GM12873 (cell line): ENCODE data around the gene LRRIQ3.

Experiments used
- TF ChIP-seq, protein P1 (sequence below): IDR thresholded peaks from 2 replicates; pipeline ENCODE4 v1.5.1; 2012; ENCODE audit warnings: low read depth, mild to moderate bottlenecking, moderate library complexity, low read length, control low read depth; ENCODE audit not compliant: insufficient read depth; ENCODE audit errors: missing control alignments

The LRRIQ3 gene

DNA sequence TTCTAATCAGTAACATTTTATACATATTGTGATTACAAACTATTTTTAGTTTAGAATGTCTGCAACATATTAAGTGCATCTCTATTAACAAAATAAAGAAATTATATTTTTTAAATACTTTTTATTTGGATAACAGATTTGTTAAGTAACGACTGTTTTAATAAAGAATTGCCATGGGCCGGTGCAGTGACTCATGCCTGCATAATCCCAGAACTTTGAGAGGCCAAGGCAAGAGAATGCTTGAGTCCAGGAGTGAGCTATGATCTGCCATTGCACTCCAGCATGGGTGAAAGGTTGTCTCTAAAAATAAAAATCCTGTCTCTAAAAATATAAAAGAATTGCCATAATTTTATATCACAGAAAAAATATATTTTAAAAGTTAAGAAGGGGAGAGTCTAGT, 4.1 kb downstream of the LRRIQ3 start:
- TF ChIP-seq, protein P1, sequence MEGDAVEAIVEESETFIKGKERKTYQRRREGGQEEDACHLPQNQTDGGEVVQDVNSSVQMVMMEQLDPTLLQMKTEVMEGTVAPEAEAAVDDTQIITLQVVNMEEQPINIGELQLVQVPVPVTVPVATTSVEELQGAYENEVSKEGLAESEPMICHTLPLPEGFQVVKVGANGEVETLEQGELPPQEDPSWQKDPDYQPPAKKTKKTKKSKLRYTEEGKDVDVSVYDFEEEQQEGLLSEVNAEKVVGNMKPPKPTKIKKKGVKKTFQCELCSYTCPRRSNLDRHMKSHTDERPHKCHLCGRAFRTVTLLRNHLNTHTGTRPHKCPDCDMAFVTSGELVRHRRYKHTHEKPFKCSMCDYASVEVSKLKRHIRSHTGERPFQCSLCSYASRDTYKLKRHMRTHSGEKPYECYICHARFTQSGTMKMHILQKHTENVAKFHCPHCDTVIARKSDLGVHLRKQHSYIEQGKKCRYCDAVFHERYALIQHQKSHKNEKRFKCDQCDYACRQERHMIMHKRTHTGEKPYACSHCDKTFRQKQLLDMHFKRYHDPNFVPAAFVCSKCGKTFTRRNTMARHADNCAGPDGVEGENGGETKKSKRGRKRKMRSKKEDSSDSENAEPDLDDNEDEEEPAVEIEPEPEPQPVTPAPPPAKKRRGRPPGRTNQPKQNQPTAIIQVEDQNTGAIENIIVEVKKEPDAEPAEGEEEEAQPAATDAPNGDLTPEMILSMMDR, result no peak

GRCh38 chr1:74180490-74180889, 17.5 kb downstream of the LRRIQ3 start:
- TF ChIP-seq, protein P1, result no peak

DNA sequence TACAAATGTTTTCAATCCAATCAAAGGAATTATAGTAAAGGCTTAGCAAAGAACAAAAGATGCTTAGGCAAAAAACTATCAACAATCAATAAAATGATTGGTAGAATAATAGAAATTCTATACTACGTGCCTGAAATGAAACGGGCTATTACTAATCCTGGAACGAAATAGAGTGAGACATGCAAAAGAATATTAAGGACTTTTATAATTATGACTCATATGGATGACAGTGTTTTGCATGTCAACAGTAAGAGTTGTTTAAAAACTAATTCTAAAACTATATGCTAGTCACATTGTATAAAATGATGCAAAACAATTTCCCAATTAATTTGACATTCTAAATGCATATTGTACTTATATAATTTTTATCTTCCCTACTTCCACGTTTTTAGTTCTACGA, 35.6 kb downstream of the LRRIQ3 start:
- TF ChIP-seq, protein P1, result no peak

DNA sequence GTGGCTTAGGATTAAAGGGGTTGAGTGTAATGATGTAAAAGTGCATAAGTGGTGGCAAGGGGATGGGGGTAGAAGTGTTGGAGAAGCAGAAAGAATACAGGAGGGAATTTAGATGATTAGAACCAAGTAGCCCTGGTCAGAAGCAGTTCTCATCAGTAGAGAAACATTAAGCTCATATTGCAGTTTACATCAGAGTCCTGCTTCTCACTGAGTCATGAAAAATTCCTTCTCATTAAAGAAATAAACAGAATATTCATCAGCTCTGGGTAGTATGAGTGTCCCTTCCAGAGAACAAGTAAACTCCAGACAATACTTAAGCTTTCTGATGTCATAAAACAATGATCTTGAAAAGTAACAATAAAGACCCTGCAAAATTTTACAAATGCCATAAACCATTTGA, 36.5 kb downstream of the LRRIQ3 start:
- TF ChIP-seq, protein P1, result no peak

GRCh38 chr1:74160046-74160445, 37.9 kb downstream of the LRRIQ3 start:
- TF ChIP-seq, protein P1, result no peak

GRCh38 chr1:74145086-74145485, 52.9 kb downstream of the LRRIQ3 start:
- TF ChIP-seq, protein P1, result no peak

- TF ChIP-seq, protein P1, result no peak
Measured at GRCh38 chr1:74113333-74113732, 84.6 kb downstream of the LRRIQ3 start.
